Astrocyte of the spinal cord (primary cell): Measurements from ENCODE around the gene KDM8.

ENCODE experiments used
- DNase-seq: peaks from one replicate; pipeline ENCODE4 v3.0.0; 2011; ENCODE audit warnings: low read depth, low spot score
- H3K4me3 ChIP-seq: 2 replicates; pipeline ENCODE4 v1.5.1; 2011; ENCODE audit warnings: low read depth, mild to moderate bottlenecking, low read length, moderate library complexity
- CTCF ChIP-seq: IDR thresholded peaks from 2 replicates; pipeline ENCODE4 v1.5.1; 2012; ENCODE audit warnings: low read depth, mild to moderate bottlenecking, low read length, inconsistent platforms
- in situ Hi-C: cut with HindIII; loops from 2 replicates; pipeline ENCODE4 v1.10.0; 2017; ENCODE audit warnings: low sequenced_read_pairs

KDM8 gene

GRCh38 chr16:27264151-27264550 is 60.8 kb downstream of the KDM8 start:
- no peak for TF ChIP-seq CTCF
- peak; percentile 66 for DNase-seq
- in situ Hi-C loops, result no loop called here
- no peak overlapping the region for H3K4me3 ChIP-seq

- no peak overlapping the region for H3K4me3 ChIP-seq
- no peak for DNase-seq
- TF ChIP-seq CTCF, result no peak
- in situ Hi-C loops, result no loop called here
These were observed 62.7 kb downstream of the KDM8 start for GRCh38 chr16:27265982-27266381.

- H3K4me3 ChIP-seq, result no peak overlapping the region
- no peak for TF ChIP-seq CTCF
- in situ Hi-C loops, result no loop called here
- no peak for DNase-seq
These were observed 63.8 kb downstream of the KDM8 start for GRCh38 chr16:27267037-27267677.

GRCh38 chr16:27268376-27269299 is 65.3 kb downstream of the KDM8 start, which contains the start of gene NSMCE1:
Gene NSMCE1, minus strand, starts transcription at chr16:27268772. Its CDS starts 11,202 bp downstream, at chr16:27257570.
- in situ Hi-C loops, result no loop called here
- H3K4me3 ChIP-seq, result peak within 1 kb of the TSS; percentile 86
- peak; percentile 20 for TF ChIP-seq CTCF
- DNase-seq, result peak; percentile 96

- in situ Hi-C loops, result no loop called here
- no peak for TF ChIP-seq CTCF
- peak overlapping the region; percentile 86 for H3K4me3 ChIP-seq
- DNase-seq, result no peak
These were observed 66.2 kb downstream of the KDM8 start for GRCh38 chr16:27269300-27270150.

GRCh38 chr16:27270349-27270748 is 67.0 kb downstream of the KDM8 start:
- DNase-seq, result no peak
- no peak overlapping the region for H3K4me3 ChIP-seq
- in situ Hi-C loops, result no loop called here
- no peak for TF ChIP-seq CTCF
